KMS-11 (cell line): Measurements from ENCODE around the gene POLR3G.

Experiments used
- H2AFZ ChIP-seq: fragments of 200-600 bp; sonication (generic); 2 replicates; pipeline ENCODE4 v1.6.1; 2016; ENCODE audit warnings: antibody characterized with exemption, mixed run types, low read depth
- H3K27ac ChIP-seq: fragments of 200-600 bp; sonication (generic); 2 replicates; pipeline ENCODE4 v1.6.1; 2016; ENCODE audit warnings: mild to moderate bottlenecking, mixed run types
- H3K27me3 ChIP-seq: fragments of 200-600 bp; sonication (generic); 2 replicates; pipeline ENCODE4 v1.6.1; 2017; ENCODE audit warnings: mild to moderate bottlenecking, low read depth, mixed run types, moderate library complexity; ENCODE audit not compliant: insufficient read depth
- H3K36me3 ChIP-seq: fragments of 200-600 bp; sonication (generic); 2 replicates; pipeline ENCODE4 v1.6.1; 2017; ENCODE audit warnings: mild to moderate bottlenecking, mixed run types; ENCODE audit not compliant: insufficient read depth
- H3K4me1 ChIP-seq: fragments of 200-600 bp; sonication (generic); 2 replicates; pipeline ENCODE4 v1.6.1; 2016; ENCODE audit warnings: mild to moderate bottlenecking, low read depth, mixed run types; ENCODE audit not compliant: poor library complexity, severe bottlenecking
- H3K4me2 ChIP-seq: fragments of 200-600 bp; sonication (generic); 2 replicates; pipeline ENCODE4 v1.7.0; 2016; ENCODE audit warnings: mild to moderate bottlenecking, mixed run types
- H3K4me3 ChIP-seq: fragments of 200-600 bp; sonication (generic); IDR thresholded peaks from 2 replicates; pipeline ENCODE4 v1.6.1; 2017; ENCODE audit warnings: low read depth, low read length, mixed read lengths; ENCODE audit not compliant: insufficient read depth
- H3K79me2 ChIP-seq: fragments of 200-600 bp; sonication (generic); 2 replicates; pipeline ENCODE4 v1.6.1; 2016; ENCODE audit warnings: low read depth, mixed run types; ENCODE audit not compliant: insufficient read depth
- H3K9ac ChIP-seq: fragments of 200-600 bp; sonication (generic); 2 replicates; pipeline ENCODE4 v1.6.1; 2016; ENCODE audit warnings: mild to moderate bottlenecking, mixed run types
- H4K20me1 ChIP-seq: fragments of 200-600 bp; sonication (generic); 2 replicates; pipeline ENCODE4 v1.6.1; 2016; ENCODE audit warnings: mild to moderate bottlenecking, mixed run types; ENCODE audit not compliant: insufficient read depth
- CTCF ChIP-seq: fragments of 200-600 bp; sonication (generic); conservative IDR thresholded peaks from 2 replicates; pipeline ENCODE4 v1.6.1; 2017; ENCODE audit warnings: low read depth, mild to moderate bottlenecking, antibody characterized with exemption, low read length, moderate library complexity, mixed read lengths

Gene POLR3G

GRCh38 chr5:90503596-90503995 lies 28.9 kb downstream of the POLR3G start:
- H3K36me3 ChIP-seq = no peaks in the 10 kb centered on the region
- H3K9ac ChIP-seq = no peak overlapping the region
- no peaks in the 10 kb centered on the region for H3K4me1 ChIP-seq
- H4K20me1 ChIP-seq = no peaks in the 10 kb centered on the region
- no peak overlapping the region for H2AFZ ChIP-seq
- no peak overlapping the region for H3K4me2 ChIP-seq
- no peak overlapping the region for H3K27ac ChIP-seq
- H3K27me3 ChIP-seq = no peaks in the 10 kb centered on the region
- no peaks in the 10 kb centered on the region for H3K79me2 ChIP-seq
- no peak for TF ChIP-seq CTCF
- H3K4me3 ChIP-seq = no peak overlapping the region

- Histone ChIP-seq H3K9ac (no peak overlapping the region), H3K4me3 (no peak overlapping the region), H3K4me1 (no peaks in the 10 kb centered on the region), H3K4me2 (no peak overlapping the region), H4K20me1 (no peaks in the 10 kb centered on the region), H3K36me3 (no peaks in the 10 kb centered on the region), H3K79me2 (no peaks in the 10 kb centered on the region), H3K27ac (no peak overlapping the region), H3K27me3 (no peaks in the 10 kb centered on the region), H2AFZ (no peak overlapping the region)
- no peak for TF ChIP-seq CTCF
These were observed 30.1 kb downstream of the POLR3G start for GRCh38 chr5:90504743-90505142.

- H4K20me1 ChIP-seq = no peaks in the 10 kb centered on the region
- no peaks in the 10 kb centered on the region for H3K4me1 ChIP-seq
- H3K4me3 ChIP-seq = no peak overlapping the region
- H2AFZ ChIP-seq = no peak overlapping the region
- no peak for TF ChIP-seq CTCF
- no peak overlapping the region for H3K4me2 ChIP-seq
- H3K27ac ChIP-seq = no peak overlapping the region
- no peaks in the 10 kb centered on the region for H3K27me3 ChIP-seq
- H3K79me2 ChIP-seq = no peaks in the 10 kb centered on the region
- no peak overlapping the region for H3K9ac ChIP-seq
- no peaks in the 10 kb centered on the region for H3K36me3 ChIP-seq
These were observed 31.6 kb downstream of the POLR3G start for GRCh38 chr5:90506221-90506620.

GRCh38 chr5:90510438-90510837 lies 35.8 kb downstream of the POLR3G start:
- Histone ChIP-seq H3K4me1 (no peaks in the 10 kb centered on the region), H4K20me1 (no peaks in the 10 kb centered on the region), H3K36me3 (no peaks in the 10 kb centered on the region), H3K27ac (no peak overlapping the region), H3K4me2 (no peak overlapping the region), H3K27me3 (no peaks in the 10 kb centered on the region), H3K4me3 (no peak overlapping the region), H3K79me2 (no peaks in the 10 kb centered on the region), H3K9ac (no peak overlapping the region), H2AFZ (no peak overlapping the region)
- TF ChIP-seq CTCF = no peak

GRCh38 chr5:90514520-90514919 lies 39.9 kb downstream of the POLR3G start:
- no peaks in the 10 kb centered on the region for H3K36me3 ChIP-seq
- H3K27ac ChIP-seq = no peak overlapping the region
- H4K20me1 ChIP-seq = no peaks in the 10 kb centered on the region
- no peak overlapping the region for H2AFZ ChIP-seq
- H3K9ac ChIP-seq = no peak overlapping the region
- no peak for TF ChIP-seq CTCF
- no peaks in the 10 kb centered on the region for H3K79me2 ChIP-seq
- no peaks in the 10 kb centered on the region for H3K27me3 ChIP-seq
- H3K4me2 ChIP-seq = no peak overlapping the region
- peaks cover 18% of the 10 kb centered on the region for H3K4me1 ChIP-seq
- no peak overlapping the region for H3K4me3 ChIP-seq
